PFSK-1 (cell line): ENCODE results near the gene PSORS1C2.

ENCODE experiments used
- FOXP2 ChIP-seq: optimal IDR thresholded peaks from 2 replicates; pipeline ENCODE3; 2011; ENCODE audit warnings: borderline replicate concordance, control low read depth, inconsistent platforms; ENCODE audit not compliant: insufficient read depth; ENCODE audit errors: extremely low read length, extremely low read depth
- POLR2AphosphoS5 ChIP-seq: IDR thresholded peaks from 2 replicates; pipeline ENCODE4 v1.6.1; 2012; ENCODE audit warnings: low read depth, mild to moderate bottlenecking, control low read depth, low read length, moderate library complexity
- SIN3A ChIP-seq: IDR thresholded peaks from 2 replicates; pipeline ENCODE4 v1.6.1; 2012; ENCODE audit warnings: mild to moderate bottlenecking, low read length, moderate library complexity, borderline replicate concordance; ENCODE audit not compliant: insufficient read depth
- TAF1 ChIP-seq: IDR thresholded peaks from 2 replicates; pipeline ENCODE4 v1.6.1; 2012; ENCODE audit warnings: low read length, control low read depth, borderline replicate concordance; ENCODE audit not compliant: insufficient read depth
- TF ChIP-seq, protein P1 (sequence below), 2 experiments: IDR thresholded peaks; 2 replicates each; pipeline versions ENCODE4 v1.6.1 to v1.8.0; 2011 to 2012; ENCODE audit warnings: low read depth in 2 of 2, low read length in 2 of 2, control low read depth in 1 of 2, inconsistent platforms in 1 of 2, mild to moderate bottlenecking in 1 of 2, moderate library complexity in 1 of 2; ENCODE audit not compliant: insufficient read depth in 1 of 2

The PSORS1C2 gene

DNA sequence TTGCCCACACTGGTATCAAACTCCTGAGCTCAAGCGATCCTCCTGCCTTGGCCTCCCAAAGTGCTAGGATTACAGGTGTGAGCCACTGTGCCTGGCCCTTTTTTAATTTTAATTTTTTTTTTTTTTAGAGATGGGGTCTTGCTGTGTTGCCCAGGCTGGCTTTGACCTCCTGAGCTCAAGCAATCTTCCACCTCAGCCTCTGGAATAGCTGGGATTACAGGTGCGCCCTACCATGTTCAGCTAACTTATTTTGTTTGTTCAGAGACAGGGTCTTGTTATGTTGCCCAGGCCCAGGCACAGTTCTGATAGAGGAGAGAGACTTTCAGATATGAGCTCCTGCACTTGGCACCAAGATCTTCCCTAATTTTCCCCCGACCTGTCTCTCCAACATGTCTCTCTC is 8.1 kb downstream of the PSORS1C2 start:
- TF ChIP-seq POLR2AphosphoS5 (no peak), TAF1 (no peak), FOXP2 (no peak), SIN3A (no peak)
- TF ChIP-seq, protein P1, sequence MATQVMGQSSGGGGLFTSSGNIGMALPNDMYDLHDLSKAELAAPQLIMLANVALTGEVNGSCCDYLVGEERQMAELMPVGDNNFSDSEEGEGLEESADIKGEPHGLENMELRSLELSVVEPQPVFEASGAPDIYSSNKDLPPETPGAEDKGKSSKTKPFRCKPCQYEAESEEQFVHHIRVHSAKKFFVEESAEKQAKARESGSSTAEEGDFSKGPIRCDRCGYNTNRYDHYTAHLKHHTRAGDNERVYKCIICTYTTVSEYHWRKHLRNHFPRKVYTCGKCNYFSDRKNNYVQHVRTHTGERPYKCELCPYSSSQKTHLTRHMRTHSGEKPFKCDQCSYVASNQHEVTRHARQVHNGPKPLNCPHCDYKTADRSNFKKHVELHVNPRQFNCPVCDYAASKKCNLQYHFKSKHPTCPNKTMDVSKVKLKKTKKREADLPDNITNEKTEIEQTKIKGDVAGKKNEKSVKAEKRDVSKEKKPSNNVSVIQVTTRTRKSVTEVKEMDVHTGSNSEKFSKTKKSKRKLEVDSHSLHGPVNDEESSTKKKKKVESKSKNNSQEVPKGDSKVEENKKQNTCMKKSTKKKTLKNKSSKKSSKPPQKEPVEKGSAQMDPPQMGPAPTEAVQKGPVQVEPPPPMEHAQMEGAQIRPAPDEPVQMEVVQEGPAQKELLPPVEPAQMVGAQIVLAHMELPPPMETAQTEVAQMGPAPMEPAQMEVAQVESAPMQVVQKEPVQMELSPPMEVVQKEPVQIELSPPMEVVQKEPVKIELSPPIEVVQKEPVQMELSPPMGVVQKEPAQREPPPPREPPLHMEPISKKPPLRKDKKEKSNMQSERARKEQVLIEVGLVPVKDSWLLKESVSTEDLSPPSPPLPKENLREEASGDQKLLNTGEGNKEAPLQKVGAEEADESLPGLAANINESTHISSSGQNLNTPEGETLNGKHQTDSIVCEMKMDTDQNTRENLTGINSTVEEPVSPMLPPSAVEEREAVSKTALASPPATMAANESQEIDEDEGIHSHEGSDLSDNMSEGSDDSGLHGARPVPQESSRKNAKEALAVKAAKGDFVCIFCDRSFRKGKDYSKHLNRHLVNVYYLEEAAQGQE (IDR thresholded peaks at IDR 0.05; ENCODE audit: insufficient read depth in 1 of 2, low read depth in 2 of 2, low read length in 2 of 2) = no peak

DNA sequence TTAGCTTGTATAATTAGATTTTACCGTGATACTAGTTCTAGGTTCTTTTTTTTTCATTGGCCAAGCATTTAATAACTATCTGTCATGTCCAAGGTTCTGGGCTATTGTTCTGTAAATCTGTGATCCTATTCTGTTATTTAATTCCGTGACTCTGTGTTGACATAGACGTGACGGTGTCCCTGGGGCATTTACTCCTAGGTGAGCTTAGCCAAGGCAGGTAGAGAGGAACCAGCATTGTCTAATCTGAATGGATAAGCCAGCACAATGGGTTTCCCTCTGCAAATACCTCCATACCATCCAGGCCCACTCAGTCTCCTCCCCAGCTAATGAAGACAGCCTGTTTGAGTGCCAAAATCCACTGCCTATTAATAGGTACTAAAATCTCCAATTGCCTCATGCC is 9.7 kb downstream of the PSORS1C2 start:
- TF ChIP-seq, protein P1 (IDR thresholded peaks at IDR 0.05; ENCODE audit: insufficient read depth in 1 of 2, low read depth in 2 of 2, low read length in 2 of 2) = no peak
- TF ChIP-seq SIN3A (no peak), FOXP2 (no peak), TAF1 (no peak), POLR2AphosphoS5 (no peak)

DNA sequence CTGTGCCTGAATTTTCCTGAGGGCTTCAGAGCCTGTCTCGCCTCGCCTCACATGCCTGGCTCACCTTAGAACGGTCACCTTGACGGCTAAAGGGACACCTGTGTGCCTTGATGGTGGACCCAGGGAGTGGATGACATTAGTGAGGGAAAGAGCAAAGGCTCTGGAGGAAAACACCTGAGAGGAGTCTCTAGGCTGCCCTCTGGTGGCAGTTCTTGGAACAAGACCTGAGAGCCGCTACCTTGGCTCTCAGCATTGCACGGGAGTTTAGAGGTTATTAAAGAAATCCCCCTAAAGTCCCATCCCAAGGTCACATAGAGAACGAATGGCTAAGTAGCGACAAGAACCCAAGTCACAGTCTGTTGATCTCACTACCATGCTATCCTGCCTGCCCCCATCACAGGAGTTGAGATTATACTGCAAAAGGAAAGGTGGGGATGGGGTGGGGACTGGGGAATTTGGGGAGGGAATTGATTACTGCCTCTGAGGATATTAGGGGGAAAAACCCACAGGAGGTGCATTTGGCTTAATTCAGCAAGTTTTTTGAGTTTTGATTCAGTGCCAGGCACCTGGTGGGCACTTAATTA is 10.7 kb downstream of the PSORS1C2 start:
- TF ChIP-seq FOXP2 = no peak
- TF ChIP-seq, protein P1 (IDR thresholded peaks at IDR 0.05; ENCODE audit: insufficient read depth in 1 of 2, low read depth in 2 of 2, low read length in 2 of 2) = no peak
- TF ChIP-seq TAF1 = no peak
- TF ChIP-seq POLR2AphosphoS5 = no peak
- no peak for TF ChIP-seq SIN3A

DNA sequence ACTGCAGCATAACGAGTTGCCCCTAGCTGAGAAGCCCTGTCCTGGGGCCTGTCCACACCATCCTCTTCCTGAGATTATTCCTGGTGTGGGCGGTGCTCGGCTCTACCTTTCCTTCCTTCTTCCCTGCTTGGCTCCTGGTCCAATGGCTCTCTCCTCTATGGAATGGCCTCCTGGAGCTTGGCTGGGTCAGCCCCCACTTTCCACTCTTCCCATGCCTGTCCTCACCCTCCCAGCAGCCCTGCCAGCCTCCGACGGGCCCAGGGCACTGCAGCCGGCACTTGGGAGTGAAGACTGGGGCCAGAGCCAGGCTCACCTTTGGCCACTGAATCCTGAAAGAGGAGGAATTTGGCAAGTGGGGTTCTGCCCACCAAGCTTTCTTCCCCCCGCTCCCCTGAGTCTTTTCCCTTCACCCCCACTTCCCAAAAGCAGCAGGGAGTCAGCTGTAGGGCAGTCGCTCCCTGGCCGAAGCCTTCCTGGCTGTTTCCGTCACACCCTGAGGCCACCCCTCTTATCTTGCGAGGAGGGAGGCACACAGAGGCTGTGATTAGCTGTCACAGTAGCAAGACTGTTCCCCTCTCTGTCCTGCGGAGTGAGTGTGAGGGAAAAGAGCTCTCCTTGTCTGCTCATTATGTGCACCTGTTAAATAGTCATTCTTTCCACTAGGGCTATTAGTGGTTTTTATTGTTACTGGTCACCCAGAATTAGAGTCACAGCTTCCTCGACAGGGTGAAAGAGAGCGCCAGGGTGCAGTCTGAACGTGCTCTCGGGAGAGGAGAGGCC is 12.3 kb downstream of the PSORS1C2 start:
- TF ChIP-seq TAF1 = no peak
- no peak for TF ChIP-seq FOXP2

DNA sequence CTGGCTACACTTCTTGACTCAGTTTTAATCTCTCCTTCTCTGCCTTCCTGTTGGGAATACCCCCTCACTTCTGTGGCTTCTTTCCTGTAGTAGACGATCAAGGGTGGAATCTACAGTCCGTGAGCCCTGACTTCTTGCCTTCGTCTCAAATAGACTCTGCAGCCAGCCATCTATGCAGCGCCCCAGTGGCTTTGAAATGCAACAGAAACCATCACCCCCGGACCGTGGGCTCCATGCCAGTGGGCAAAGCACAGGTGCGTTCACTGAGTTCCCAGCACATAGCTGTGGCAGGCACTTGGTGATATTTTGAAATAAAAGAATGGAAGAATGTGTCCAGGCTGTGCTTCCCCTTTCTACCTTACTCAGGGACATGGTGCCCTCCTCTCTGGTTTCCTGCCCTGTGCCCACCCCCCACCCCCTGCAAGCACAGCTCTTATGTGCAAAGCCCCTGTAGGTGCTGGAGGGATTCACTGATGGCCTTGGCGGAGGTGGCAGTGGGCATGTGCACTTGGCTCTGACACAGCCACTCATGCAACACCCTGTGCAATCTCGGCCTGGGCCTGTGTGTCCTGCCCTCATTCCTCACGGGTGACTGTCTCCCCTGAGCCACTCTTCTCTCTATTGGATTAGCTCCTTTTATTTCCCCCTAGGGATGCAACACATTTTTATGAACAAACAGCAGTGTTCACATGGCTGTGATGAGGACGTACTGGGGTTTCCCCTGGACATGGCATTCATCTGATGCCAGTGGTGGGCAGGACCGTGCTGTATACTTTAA is 13.1 kb downstream of the PSORS1C2 start:
- TF ChIP-seq, protein P1 (IDR thresholded peaks at IDR 0.05; ENCODE audit: insufficient read depth in 1 of 2, low read depth in 2 of 2, low read length in 2 of 2) = no peak
- TF ChIP-seq SIN3A (no peak), TAF1 (no peak), FOXP2 (no peak), POLR2AphosphoS5 (no peak)
